Measurements from ENCODE around the gene TBKBP1.

The TBKBP1 gene

GRCh38 chr17:47699536-47699840, 5.5 kb downstream of the TBKBP1 start:
- DNase-seq: no peak

- DNase-seq: no peak
Observed at GRCh38 chr17:47700471-47701449, 6.8 kb downstream of the TBKBP1 start.

- no peak for DNase-seq
Observed at GRCh38 chr17:47701608-47702007, 7.6 kb downstream of the TBKBP1 start.

GRCh38 chr17:47702391-47702995, 8.5 kb downstream of the TBKBP1 start:
- no peak for DNase-seq

- no peak for DNase-seq
Observed at GRCh38 chr17:47703191-47703591, 9.2 kb downstream of the TBKBP1 start.

- DNase-seq: no peak
Observed at GRCh38 chr17:47703671-47704070, 9.7 kb downstream of the TBKBP1 start.

GRCh38 chr17:47704116-47704515, 10.2 kb downstream of the TBKBP1 start:
- DNase-seq: no peak

- DNase-seq: no peak
Observed at GRCh38 chr17:47704736-47705135, 10.8 kb downstream of the TBKBP1 start.

- DNase-seq: no peak
Observed at GRCh38 chr17:47705536-47706530, 11.9 kb downstream of the TBKBP1 start.

GRCh38 chr17:47707056-47707804, 13.3 kb downstream of the TBKBP1 start:
- no peak for DNase-seq

GRCh38 chr17:47707884-47708283, 13.9 kb downstream of the TBKBP1 start:
- DNase-seq: no peak

- DNase-seq: no peak
Observed at GRCh38 chr17:47708312-47708863, 14.4 kb downstream of the TBKBP1 start.

GRCh38 chr17:47708864-47709541, 15.0 kb downstream of the TBKBP1 start:
- DNase-seq: no peak

GRCh38 chr17:47709594-47709993, 15.6 kb downstream of the TBKBP1 start:
- DNase-seq: no peak

- DNase-seq: no peak
Observed at GRCh38 chr17:47711366-47712099, 17.6 kb downstream of the TBKBP1 start.

GRCh38 chr17:47712330-47713023, 18.5 kb downstream of the TBKBP1 start:
- DNase-seq: no peak

- DNase-seq: no peak
Observed at GRCh38 chr17:47713980-47714700, 20.2 kb downstream of the TBKBP1 start.

GRCh38 chr17:47714773-47715396, 20.9 kb downstream of the TBKBP1 start:
- no peak for DNase-seq
